Esophagus squamous epithelium (tissue), 4 donors: ENCODE measurements around the gene POU6F2.

Experiments
- CTCF ChIP-seq, 6 experiments: fragments of 450-650 bp in 4 of 6; fragments of 200-600 bp in 2 of 6; sonication (generic) in 2 of 6; IDR thresholded peaks; one replicate each; pipeline ENCODE4 v1.5.1; 2016 to 2019; ENCODE audit warnings: antibody characterized with exemption in 6 of 6, mild to moderate bottlenecking in 4 of 6, moderate library complexity in 4 of 6
- POLR2A ChIP-seq, 4 donors: fragments of 450-650 bp; IDR thresholded peaks; one replicate each; pipeline ENCODE4 v1.6.1; 2017; ENCODE audit warnings: antibody characterized with exemption in 4 of 4, mild to moderate bottlenecking in 4 of 4, moderate library complexity in 3 of 4

DNA sequence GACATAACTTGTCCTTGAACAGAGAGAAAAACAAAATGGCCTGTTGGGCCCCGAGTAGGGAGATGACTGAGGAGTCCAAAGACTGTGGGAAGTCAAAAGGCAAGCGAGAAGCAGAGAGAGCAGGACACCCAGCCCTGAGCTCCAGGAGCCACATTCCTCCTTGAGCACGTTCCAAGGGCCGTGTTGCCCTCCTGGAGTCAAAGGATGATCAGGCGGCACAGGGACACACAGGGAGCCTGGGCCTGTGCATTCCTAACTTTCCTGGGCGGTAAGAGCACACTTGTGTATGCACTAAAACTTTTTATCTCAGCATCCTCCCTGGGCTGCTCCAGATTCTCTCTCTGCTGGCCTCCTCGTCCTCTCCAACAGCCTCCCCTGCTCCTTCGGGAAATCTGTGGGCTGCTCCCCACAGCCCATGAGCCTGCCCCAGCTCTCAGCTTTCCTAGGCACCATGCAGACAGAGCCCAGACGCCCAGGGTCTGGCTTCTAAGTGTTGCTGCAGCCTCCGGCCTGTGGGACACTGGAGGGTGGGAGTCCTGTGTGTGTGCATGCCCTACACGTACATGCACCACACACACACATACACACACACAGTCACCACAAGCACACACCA lies 281.8 kb downstream of the POU6F2 start:
- TF ChIP-seq CTCF (IDR thresholded peaks at IDR 0.05) (no peak), POLR2A (IDR thresholded peaks at IDR 0.05) (no peak)
